ENCODE results near the gene SH3D19.

SH3D19 gene

DNA sequence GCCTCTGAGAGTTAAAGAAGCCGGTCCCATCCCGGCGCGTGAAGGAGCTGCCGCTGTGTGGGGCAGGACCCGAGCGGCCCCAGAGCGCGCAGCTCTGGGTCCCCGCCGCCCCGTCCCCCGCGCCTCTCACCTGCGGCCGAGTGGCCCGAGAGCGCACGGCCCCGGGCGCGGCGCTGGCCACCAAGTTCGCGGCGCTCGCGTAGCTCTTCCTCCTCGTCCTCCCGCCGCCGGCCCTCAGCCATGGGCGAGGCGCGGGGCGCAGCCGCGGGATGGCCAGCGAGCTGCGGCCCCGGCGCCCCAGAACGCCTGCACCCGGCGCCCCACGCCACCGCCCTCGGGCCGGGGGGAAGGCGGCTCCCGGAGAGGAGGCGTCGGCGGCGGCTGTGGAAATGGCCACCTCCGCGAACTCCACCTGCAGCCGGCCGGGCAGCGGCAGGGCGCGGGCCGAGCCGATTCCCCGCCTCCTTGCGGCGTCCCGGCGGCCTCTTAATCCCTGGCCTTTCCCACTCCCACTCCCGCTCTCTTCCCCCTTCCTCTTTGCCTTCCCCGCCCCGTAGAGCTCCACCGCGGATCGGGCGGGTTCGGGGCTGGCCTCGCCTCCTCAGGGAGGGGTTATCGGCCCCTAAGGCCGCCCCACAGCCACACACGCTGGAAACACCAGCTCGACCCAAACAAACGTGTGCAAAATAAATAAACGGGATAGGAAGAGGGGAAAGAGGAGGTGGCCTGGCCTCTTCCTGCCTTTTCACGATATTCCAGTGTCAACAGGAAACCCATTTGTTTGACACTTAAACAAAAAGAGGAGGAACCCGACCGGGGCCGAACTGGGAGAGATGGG lies at the start of gene SH3D19:
Gene SH3D19, minus strand, starts transcription at position 495 of the 838 bp plus-strand sequence. Its CDS starts 253 bp downstream, at position 242.
- TF ChIP-seq MAX (IDR thresholded peaks at IDR 0.05) (peak; percentile 53; the same call in 1 of the 2 replicates), TAF1 (IDR thresholded peaks at IDR 0.05; ENCODE audit: low read depth) (peak; percentile 65; the same call in 1 of the 2 replicates), NFIC (IDR thresholded peaks at IDR 0.05) (no peak), FOXM1 (IDR thresholded peaks at IDR 0.05; ENCODE audit: borderline replicate concordance, low read depth) (no peak), CREB1 (IDR thresholded peaks at IDR 0.05; ENCODE audit: low read depth) (no peak), YY1 (IDR thresholded peaks at IDR 0.05; ENCODE audit: low read depth) (peak; percentile 64)
- TF ChIP-seq, protein P1, sequence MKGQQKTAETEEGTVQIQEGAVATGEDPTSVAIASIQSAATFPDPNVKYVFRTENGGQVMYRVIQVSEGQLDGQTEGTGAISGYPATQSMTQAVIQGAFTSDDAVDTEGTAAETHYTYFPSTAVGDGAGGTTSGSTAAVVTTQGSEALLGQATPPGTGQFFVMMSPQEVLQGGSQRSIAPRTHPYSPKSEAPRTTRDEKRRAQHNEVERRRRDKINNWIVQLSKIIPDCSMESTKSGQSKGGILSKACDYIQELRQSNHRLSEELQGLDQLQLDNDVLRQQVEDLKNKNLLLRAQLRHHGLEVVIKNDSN (IDR thresholded peaks at IDR 0.05) = no peak

- TF ChIP-seq TCF12 (IDR thresholded peaks at IDR 0.05; ENCODE audit: low read depth) (0 out of 2 replicates have a peak, but pooled peaks have one; percentile 24), TEAD4 (IDR thresholded peaks at IDR 0.05) (no peak), YY1 (IDR thresholded peaks at IDR 0.05; ENCODE audit: low read depth) (0 out of 2 replicates have a peak, but pooled peaks have one; percentile 45), RAD21 (IDR thresholded peaks at IDR 0.05; ENCODE audit: low read depth) (peak; percentile 100)
These were observed 37.2 kb upstream of the SH3D19 start for GRCh38 chr4:151362404-151363164.

GRCh38 chr4:151361966-151362365 lies 36.6 kb upstream of the SH3D19 start:
- no peak for TF ChIP-seq RAD21 (IDR thresholded peaks at IDR 0.05; ENCODE audit: low read depth)
- TF ChIP-seq ZBTB7A (IDR thresholded peaks at IDR 0.05; ENCODE audit: low read depth) = no peak
- no peak for TF ChIP-seq YY1 (IDR thresholded peaks at IDR 0.05; ENCODE audit: low read depth)
- no peak for TF ChIP-seq TEAD4 (IDR thresholded peaks at IDR 0.05)
- TF ChIP-seq EGR1 (IDR thresholded peaks at IDR 0.05) = no peak
- TF ChIP-seq NFIC (IDR thresholded peaks at IDR 0.05) = no peak
- TF ChIP-seq TAF1 (IDR thresholded peaks at IDR 0.05; ENCODE audit: low read depth) = no peak
- TF ChIP-seq MAX (IDR thresholded peaks at IDR 0.05) = no peak
- TF ChIP-seq FOXM1 (IDR thresholded peaks at IDR 0.05; ENCODE audit: borderline replicate concordance, low read depth) = no peak

DNA sequence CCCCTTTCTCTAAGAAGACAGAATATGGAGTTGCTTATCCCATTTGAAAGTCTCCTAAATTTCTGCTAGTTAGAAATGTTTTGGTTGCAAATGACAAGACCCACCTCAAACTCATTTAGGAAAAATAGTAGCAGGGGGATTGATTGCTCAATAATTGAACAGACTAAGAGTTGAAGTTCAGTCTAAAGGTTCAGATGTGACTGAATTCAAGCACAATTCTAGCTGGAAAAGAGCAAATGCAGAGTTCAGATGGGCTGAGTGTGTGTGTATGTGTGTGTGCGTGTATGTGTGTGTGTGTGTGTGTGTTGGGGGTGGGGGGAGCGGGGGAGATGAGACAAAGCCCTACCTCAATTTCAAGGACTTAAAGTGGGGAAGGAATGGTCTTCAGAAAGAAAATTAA lies 35.7 kb upstream of the SH3D19 start:
- TF ChIP-seq YY1 (IDR thresholded peaks at IDR 0.05; ENCODE audit: low read depth) (no peak), TCF12 (IDR thresholded peaks at IDR 0.05; ENCODE audit: low read depth) (no peak), EP300 (IDR thresholded peaks at IDR 0.05; ENCODE audit: borderline replicate concordance) (no peak), CEBPB (IDR thresholded peaks at IDR 0.05) (0 out of 2 replicates have a peak, but pooled peaks have one; percentile 13), EGR1 (IDR thresholded peaks at IDR 0.05) (no peak), RAD21 (IDR thresholded peaks at IDR 0.05; ENCODE audit: low read depth) (no peak)
- TF ChIP-seq, protein P2, sequence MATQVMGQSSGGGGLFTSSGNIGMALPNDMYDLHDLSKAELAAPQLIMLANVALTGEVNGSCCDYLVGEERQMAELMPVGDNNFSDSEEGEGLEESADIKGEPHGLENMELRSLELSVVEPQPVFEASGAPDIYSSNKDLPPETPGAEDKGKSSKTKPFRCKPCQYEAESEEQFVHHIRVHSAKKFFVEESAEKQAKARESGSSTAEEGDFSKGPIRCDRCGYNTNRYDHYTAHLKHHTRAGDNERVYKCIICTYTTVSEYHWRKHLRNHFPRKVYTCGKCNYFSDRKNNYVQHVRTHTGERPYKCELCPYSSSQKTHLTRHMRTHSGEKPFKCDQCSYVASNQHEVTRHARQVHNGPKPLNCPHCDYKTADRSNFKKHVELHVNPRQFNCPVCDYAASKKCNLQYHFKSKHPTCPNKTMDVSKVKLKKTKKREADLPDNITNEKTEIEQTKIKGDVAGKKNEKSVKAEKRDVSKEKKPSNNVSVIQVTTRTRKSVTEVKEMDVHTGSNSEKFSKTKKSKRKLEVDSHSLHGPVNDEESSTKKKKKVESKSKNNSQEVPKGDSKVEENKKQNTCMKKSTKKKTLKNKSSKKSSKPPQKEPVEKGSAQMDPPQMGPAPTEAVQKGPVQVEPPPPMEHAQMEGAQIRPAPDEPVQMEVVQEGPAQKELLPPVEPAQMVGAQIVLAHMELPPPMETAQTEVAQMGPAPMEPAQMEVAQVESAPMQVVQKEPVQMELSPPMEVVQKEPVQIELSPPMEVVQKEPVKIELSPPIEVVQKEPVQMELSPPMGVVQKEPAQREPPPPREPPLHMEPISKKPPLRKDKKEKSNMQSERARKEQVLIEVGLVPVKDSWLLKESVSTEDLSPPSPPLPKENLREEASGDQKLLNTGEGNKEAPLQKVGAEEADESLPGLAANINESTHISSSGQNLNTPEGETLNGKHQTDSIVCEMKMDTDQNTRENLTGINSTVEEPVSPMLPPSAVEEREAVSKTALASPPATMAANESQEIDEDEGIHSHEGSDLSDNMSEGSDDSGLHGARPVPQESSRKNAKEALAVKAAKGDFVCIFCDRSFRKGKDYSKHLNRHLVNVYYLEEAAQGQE (IDR thresholded peaks at IDR 0.05; ENCODE audit: low read depth) = no peak
- TF ChIP-seq, protein P1 (IDR thresholded peaks at IDR 0.05) = no peak

DNA sequence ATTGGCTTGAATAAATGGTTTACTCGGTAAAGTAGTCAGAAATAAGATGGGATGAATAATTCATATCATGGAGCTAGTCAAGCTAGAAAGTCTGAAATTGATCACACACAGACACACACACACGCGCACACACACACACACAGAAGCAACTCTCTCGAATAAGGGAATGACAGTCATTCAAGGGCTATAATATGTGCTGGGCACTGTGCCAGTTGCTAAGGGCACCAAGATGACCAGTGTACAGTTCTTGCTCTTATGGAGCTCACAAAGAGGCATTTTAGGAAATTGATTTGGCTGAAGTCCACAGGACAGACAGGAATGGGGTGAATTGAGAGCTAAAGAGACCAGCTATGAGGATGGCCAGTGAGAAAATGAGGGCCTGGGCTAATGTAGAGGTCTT lies 34.2 kb upstream of the SH3D19 start:
- TF ChIP-seq EP300 (IDR thresholded peaks at IDR 0.05; ENCODE audit: borderline replicate concordance) (no peak), NFIC (IDR thresholded peaks at IDR 0.05) (peak; percentile 23; the same call in 1 of the 2 replicates), YY1 (IDR thresholded peaks at IDR 0.05; ENCODE audit: low read depth) (no peak), MAX (IDR thresholded peaks at IDR 0.05) (no peak), TAF1 (IDR thresholded peaks at IDR 0.05; ENCODE audit: low read depth) (no peak), CEBPB (IDR thresholded peaks at IDR 0.05) (no peak), TCF12 (IDR thresholded peaks at IDR 0.05; ENCODE audit: low read depth) (no peak)
- TF ChIP-seq, protein P1 (IDR thresholded peaks at IDR 0.05) = no peak

DNA sequence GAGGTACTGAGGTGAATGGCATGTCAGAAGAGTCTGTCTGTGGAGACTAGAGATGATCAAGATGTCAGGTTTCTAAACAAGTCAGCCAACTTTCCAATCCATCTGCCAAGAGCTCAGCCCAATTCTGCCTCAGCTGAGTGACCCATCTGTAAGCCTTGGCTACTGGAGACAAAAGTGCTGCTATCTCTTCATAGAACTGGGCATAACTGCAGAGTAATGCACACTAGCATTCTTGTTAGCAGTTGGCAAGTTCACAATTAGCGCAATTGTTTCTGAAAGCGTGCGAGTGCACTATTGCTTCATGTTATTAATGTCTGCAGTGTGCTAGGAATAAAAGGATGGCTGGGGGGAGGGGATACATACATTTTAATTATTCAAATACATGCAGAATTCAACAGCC lies 32.9 kb upstream of the SH3D19 start:
- TF ChIP-seq YY1 (IDR thresholded peaks at IDR 0.05; ENCODE audit: low read depth) (no peak), RAD21 (IDR thresholded peaks at IDR 0.05; ENCODE audit: low read depth) (no peak), EP300 (IDR thresholded peaks at IDR 0.05; ENCODE audit: borderline replicate concordance) (no peak), EGR1 (IDR thresholded peaks at IDR 0.05) (no peak), MAX (IDR thresholded peaks at IDR 0.05) (no peak), NFIC (IDR thresholded peaks at IDR 0.05) (no peak), CEBPB (IDR thresholded peaks at IDR 0.05) (no peak), TEAD4 (IDR thresholded peaks at IDR 0.05) (no peak), TCF12 (IDR thresholded peaks at IDR 0.05; ENCODE audit: low read depth) (no peak), ZBTB7A (IDR thresholded peaks at IDR 0.05; ENCODE audit: low read depth) (no peak), TAF1 (IDR thresholded peaks at IDR 0.05; ENCODE audit: low read depth) (no peak), FOXM1 (IDR thresholded peaks at IDR 0.05; ENCODE audit: borderline replicate concordance, low read depth) (no peak), CREB1 (IDR thresholded peaks at IDR 0.05; ENCODE audit: low read depth) (no peak)
- TF ChIP-seq, protein P2 (IDR thresholded peaks at IDR 0.05; ENCODE audit: low read depth) = no peak
- TF ChIP-seq, protein P1 (IDR thresholded peaks at IDR 0.05) = no peak

Data from Ishikawa (cell line).